Ascending aorta (tissue), 2 donors: ENCODE measurements around the gene UMOD. TPM values are rescaled to one million over a fixed set of nuclear protein-coding genes. Genes with fewer than 3 reads are reported as not detected.

Experiments
- DNase-seq, 2 donors: peaks; one replicate each; pipeline ENCODE4 v3.0.0-alpha.2; 2019; ENCODE audit warnings: low spot score in 2 of 2
- H3K27ac ChIP-seq, 2 donors: fragments of 200-600 bp; sonication (generic); one replicate each; pipeline ENCODE4 v1.5.1; 2016 to 2017; ENCODE audit warnings: mild to moderate bottlenecking in 1 of 2
- H3K27me3 ChIP-seq: fragments of 200-600 bp; sonication (generic); one replicate; pipeline ENCODE4 v1.5.1; 2017
- H3K36me3 ChIP-seq, 2 donors: fragments of 200-600 bp; sonication (generic); one replicate each; pipeline ENCODE4 v1.5.1; 2016
- H3K4me1 ChIP-seq, 2 donors: fragments of 200-600 bp; sonication (generic); one replicate each; pipeline ENCODE4 v1.5.1; 2016 to 2017; ENCODE audit warnings: mild to moderate bottlenecking in 1 of 2
- H3K4me3 ChIP-seq, 2 donors: fragments of 200-600 bp; sonication (generic); one replicate each; pipeline ENCODE4 v1.5.1; 2016 to 2017; ENCODE audit warnings: mild to moderate bottlenecking in 1 of 2
- H3K9me3 ChIP-seq, 2 donors: fragments of 200-600 bp; sonication (generic); one replicate each; pipeline ENCODE4 v1.5.1; 2016
- intact Hi-C: fragments of 100-400 bp; cut with DNase I; formaldehyde crosslinking; loops from one replicate; pipeline ENCODE4 v1.15.1; 2023
- total RNA-seq: library from RNA; depleted of rRNA; stranded (reverse); fragments of >200 nt; gene quantifications from one replicate; pipeline ENCODE4 v1.1.0, GENCODE V29; 2016
- TF ChIP-seq, protein P1 (sequence below), 3 experiments: fragments of 200-600 bp in 2 of 3; fragments of 450-650 bp in 1 of 3; sonication (generic) in 2 of 3; IDR thresholded peaks; one replicate each; pipeline ENCODE4 v1.5.1; 2016 to 2019; ENCODE audit warnings: antibody characterized with exemption in 3 of 3, mild to moderate bottlenecking in 1 of 3, moderate library complexity in 1 of 3

Gene UMOD
- total RNA-seq: not detected

DNA sequence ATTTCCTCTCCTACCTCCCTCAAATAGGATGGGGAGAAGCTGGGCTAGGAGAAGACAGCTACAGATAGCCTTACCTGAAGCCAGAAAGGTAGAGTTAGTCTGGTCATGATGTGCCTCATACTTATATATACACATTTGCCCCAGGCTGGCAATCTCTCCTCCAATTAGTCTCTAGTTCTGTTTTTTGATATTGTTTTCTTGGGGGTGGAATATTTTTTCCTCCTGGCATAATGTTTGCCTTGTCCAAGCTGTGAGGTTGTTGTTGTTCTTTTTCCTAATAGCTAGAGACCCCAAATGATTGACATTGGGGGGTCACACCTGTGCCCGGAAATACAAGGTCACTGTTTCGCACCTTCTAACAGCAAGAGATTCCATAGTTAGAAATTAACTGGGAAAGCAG, at the start of gene UMOD:
TSS of gene UMOD (minus strand) at position 101 of the 400 bp plus-strand sequence. CDS start 1,978 bp downstream, outside the sequence.
- DNase-seq: no peak
- H3K27me3 ChIP-seq: no peaks in the 10 kb centered on the region
- no peak within 1 kb of the TSS for H3K27ac ChIP-seq
- no peak within 1 kb of the TSS for H3K4me3 ChIP-seq
- H3K36me3 ChIP-seq: no peaks in the 10 kb centered on the region
- TF ChIP-seq, protein P1, sequence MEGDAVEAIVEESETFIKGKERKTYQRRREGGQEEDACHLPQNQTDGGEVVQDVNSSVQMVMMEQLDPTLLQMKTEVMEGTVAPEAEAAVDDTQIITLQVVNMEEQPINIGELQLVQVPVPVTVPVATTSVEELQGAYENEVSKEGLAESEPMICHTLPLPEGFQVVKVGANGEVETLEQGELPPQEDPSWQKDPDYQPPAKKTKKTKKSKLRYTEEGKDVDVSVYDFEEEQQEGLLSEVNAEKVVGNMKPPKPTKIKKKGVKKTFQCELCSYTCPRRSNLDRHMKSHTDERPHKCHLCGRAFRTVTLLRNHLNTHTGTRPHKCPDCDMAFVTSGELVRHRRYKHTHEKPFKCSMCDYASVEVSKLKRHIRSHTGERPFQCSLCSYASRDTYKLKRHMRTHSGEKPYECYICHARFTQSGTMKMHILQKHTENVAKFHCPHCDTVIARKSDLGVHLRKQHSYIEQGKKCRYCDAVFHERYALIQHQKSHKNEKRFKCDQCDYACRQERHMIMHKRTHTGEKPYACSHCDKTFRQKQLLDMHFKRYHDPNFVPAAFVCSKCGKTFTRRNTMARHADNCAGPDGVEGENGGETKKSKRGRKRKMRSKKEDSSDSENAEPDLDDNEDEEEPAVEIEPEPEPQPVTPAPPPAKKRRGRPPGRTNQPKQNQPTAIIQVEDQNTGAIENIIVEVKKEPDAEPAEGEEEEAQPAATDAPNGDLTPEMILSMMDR (IDR thresholded peaks at IDR 0.05): no peak
- H3K4me1 ChIP-seq: no peaks in the 10 kb centered on the region
- no peaks in the 10 kb centered on the region for H3K9me3 ChIP-seq
- intact Hi-C loops: no loop called here

DNA sequence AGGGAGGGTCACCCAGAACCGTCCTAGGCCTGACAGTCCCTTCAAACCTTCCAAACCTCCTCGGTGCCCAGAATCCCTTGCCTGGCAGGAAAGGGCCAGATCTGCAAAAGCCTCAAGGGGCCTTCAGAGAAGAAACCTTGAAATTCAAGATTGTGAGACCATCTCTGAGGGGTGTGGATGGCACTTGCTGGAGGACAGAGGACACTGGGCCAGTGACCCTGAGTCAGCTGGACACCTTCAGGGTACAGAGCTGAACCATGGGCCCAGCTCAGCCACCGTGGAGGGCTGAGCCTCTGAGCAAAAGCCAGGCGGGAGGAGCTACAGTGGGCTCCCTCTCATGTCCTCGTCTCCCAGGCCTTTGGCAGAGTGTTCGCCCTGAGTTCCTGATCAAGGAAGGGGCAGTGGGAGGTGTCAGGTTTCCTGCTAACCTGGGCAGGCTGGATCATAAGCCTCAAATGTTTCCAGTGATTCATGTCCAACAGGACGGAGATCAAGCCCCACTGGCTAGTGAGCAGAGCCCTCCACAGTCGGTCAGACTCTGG, 49.0 kb upstream of the UMOD start:
- TF ChIP-seq, protein P1 (IDR thresholded peaks at IDR 0.05): no peak
- H3K4me3 ChIP-seq: no peak overlapping the region
- intact Hi-C loops: no loop called here
- no peaks in the 10 kb centered on the region for H3K36me3 ChIP-seq
- no peaks in the 10 kb centered on the region for H3K9me3 ChIP-seq
- DNase-seq: no peak
- H3K27me3 ChIP-seq: no peaks in the 10 kb centered on the region
- H3K27ac ChIP-seq: no peak overlapping the region
- no peaks in the 10 kb centered on the region for H3K4me1 ChIP-seq

DNA sequence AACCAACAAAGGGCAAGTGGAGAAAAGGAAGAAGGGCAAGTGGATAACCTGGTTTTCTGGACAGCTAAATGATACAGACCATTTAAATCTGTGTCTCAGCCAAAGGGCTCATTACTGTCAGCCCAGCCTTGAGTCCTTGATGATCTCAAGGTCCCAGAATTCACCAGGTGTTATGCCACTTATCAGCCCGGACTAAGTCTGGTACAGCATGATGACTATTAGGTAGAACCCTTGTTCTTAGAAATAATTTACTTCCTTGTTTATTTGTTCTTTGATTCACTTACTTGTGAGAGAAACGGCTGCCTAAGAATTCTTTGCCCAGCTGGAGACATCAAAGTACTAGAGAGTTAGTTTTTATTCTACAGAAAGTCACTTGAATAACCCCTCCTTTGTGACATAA, 48.6 kb upstream of the UMOD start:
- intact Hi-C loops: no loop called here
- no peak for DNase-seq
- TF ChIP-seq, protein P1 (IDR thresholded peaks at IDR 0.05): no peak

DNA sequence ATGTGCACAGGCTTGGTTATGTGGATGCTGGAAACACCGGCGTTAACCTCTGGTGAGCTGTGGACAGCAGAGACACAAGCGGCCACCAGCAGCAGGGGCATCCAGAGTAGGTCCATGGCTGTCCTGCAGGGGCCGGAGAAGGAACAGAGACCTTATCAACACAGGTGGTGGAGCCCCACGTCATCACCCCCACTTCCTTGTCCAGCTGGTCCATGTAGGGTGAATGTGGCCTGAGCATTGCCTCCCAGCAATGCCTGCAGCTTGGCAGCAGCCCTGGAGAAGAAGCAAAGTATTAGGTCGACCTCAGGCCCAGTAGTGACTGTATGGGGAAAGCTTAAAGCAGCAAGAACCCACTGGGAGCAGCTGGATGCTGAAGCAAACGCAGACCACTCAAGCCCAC, 46.7 kb upstream of the UMOD start:
- Histone ChIP-seq H3K9me3 (no peaks in the 10 kb centered on the region), H3K4me1 (no peaks in the 10 kb centered on the region), H3K27me3 (no peaks in the 10 kb centered on the region), H3K27ac (no peak overlapping the region), H3K36me3 (no peaks in the 10 kb centered on the region), H3K4me3 (no peak overlapping the region)
- TF ChIP-seq, protein P1 (IDR thresholded peaks at IDR 0.05): no peak
- DNase-seq: no peak
- intact Hi-C loops: no loop called here

More for the DNA sequence above, 48.6 kb upstream of the UMOD start:
- Histone ChIP-seq H3K27me3 (no peaks in the 10 kb centered on the region), H3K4me1 (no peaks in the 10 kb centered on the region), H3K9me3 (no peaks in the 10 kb centered on the region), H3K36me3 (no peaks in the 10 kb centered on the region), H3K27ac (no peak overlapping the region), H3K4me3 (no peak overlapping the region)

DNA sequence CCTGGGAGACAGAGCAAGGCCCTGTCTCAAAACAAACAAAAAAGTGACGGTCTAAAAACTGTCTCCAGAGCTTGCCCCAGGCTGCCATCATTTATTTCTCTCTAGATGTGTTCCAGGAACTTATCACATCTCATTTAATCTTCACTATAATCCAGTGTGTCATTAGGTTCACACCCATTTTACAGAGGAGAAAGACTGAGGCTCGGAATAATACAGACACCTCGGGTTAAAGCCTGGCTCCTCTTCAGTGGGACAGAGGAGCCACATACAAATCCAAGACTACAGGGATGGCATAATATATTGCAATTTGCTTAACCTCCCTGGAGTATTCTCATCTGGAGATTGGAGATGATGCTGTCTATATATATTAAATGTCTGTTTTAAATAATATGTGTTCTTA, 46.1 kb upstream of the UMOD start:
- Histone ChIP-seq H3K36me3 (no peaks in the 10 kb centered on the region), H3K27ac (no peak overlapping the region), H3K9me3 (no peaks in the 10 kb centered on the region), H3K4me1 (no peaks in the 10 kb centered on the region), H3K4me3 (no peak overlapping the region), H3K27me3 (no peaks in the 10 kb centered on the region)
- no peak for DNase-seq
- intact Hi-C loops: no loop called here
- TF ChIP-seq, protein P1 (IDR thresholded peaks at IDR 0.05): no peak
